ENCODE results near the gene KPNA4. TPM values are rescaled to one million over a fixed set of nuclear protein-coding genes. Genes with fewer than 3 reads are reported as not detected.

Gene KPNA4
- total and polyA plus RNA-seq, 4 donors, result 12.5 to 61.1 (median 39.6) TPM

- DNase-seq (no peak), ATAC-seq (ENCODE audit: low FRiP score) (no peak)
- no peaks in the 10 kb centered on the region for H3K36me3 ChIP-seq (ENCODE audit: control insufficient read depth in 1 of 2, insufficient read depth in 2 of 2, low read length in 1 of 2)
- H3K9me3 ChIP-seq (ENCODE audit: control insufficient read depth, low read length), result peaks cover 4% of the 10 kb centered on the region
- intact Hi-C loops (cut with DNase I), result no loop called here
- H3K27me3 ChIP-seq (ENCODE audit: control insufficient read depth in 1 of 2, insufficient read depth in 2 of 2, low read length in 1 of 2), result peaks cover 0 to 3% of the 10 kb centered on the region in 2 donors
- no peak overlapping the region for H3K27ac ChIP-seq (ENCODE audit: low read depth in 1 of 2, low read length in 2 of 2)
- WGBS, 2 donors, result 85 to 90% methylated on average over 2 of the region's 2 CpGs
- no peaks in the 10 kb centered on the region for H3K4me1 ChIP-seq (ENCODE audit: control insufficient read depth in 1 of 2, insufficient read depth in 2 of 2, low read length in 2 of 2)
- H3K4me3 ChIP-seq (ENCODE audit: low read length in 2 of 2), result no peak overlapping the region
Observed at GRCh38 chr3:160475153-160475552, 90.2 kb downstream of the KPNA4 start.

DNA sequence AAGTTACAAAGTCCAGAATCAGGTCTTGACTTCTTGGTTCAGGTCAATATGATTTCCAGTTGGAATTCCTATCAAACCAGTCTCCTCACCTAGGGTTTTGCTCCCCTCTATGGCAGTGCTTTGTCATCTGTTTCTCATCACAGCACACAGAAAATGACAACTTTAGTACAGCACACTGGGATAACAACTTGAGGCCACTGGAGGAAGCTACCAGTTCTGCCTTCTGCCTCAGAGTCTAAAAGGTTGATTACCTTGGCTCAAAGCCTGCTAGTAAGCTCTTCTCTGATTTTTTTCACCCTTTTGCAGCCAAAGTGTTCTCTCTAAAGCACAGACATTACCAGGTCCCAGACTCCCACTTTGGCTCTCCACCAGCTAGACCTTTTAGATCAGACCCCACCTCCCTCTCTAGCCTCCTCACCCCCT is 90.9 kb downstream of the KPNA4 start:
- Histone ChIP-seq H3K36me3 (ENCODE audit: control insufficient read depth in 1 of 2, insufficient read depth in 2 of 2, low read length in 1 of 2) (no peaks in the 10 kb centered on the region), H3K27ac (ENCODE audit: low read depth in 1 of 2, low read length in 2 of 2) (no peak overlapping the region), H3K27me3 (ENCODE audit: control insufficient read depth in 1 of 2, insufficient read depth in 2 of 2, low read length in 1 of 2) (peaks cover 0 to 3% of the 10 kb centered on the region in 2 donors), H3K9me3 (ENCODE audit: control insufficient read depth, low read length) (peaks cover 4% of the 10 kb centered on the region), H3K4me3 (ENCODE audit: low read length in 2 of 2) (no peak overlapping the region), H3K4me1 (ENCODE audit: control insufficient read depth in 1 of 2, insufficient read depth in 2 of 2, low read length in 2 of 2) (no peaks in the 10 kb centered on the region)
- intact Hi-C loops (cut with DNase I), result no loop called here
- no peak for DNase-seq
- ATAC-seq (ENCODE audit: low FRiP score), result no peak

- DNase-seq, result no peak
- H3K36me3 ChIP-seq (ENCODE audit: control insufficient read depth in 1 of 2, insufficient read depth in 2 of 2, low read length in 1 of 2), result no peaks in the 10 kb centered on the region
- H3K4me1 ChIP-seq (ENCODE audit: control insufficient read depth in 1 of 2, insufficient read depth in 2 of 2, low read length in 2 of 2), result no peaks in the 10 kb centered on the region
- no peak overlapping the region for H3K4me3 ChIP-seq (ENCODE audit: low read length in 2 of 2)
- peaks cover 0 to 3% of the 10 kb centered on the region in 2 donors for H3K27me3 ChIP-seq (ENCODE audit: control insufficient read depth in 1 of 2, insufficient read depth in 2 of 2, low read length in 1 of 2)
- WGBS, 2 donors, result 60 to 64% methylated on average over 1 of the region's 1 CpG
- intact Hi-C loops (cut with DNase I), result no loop called here
- H3K27ac ChIP-seq (ENCODE audit: low read depth in 1 of 2, low read length in 2 of 2), result no peak overlapping the region
- no peak for ATAC-seq (ENCODE audit: low FRiP score)
- peaks cover 4% of the 10 kb centered on the region for H3K9me3 ChIP-seq (ENCODE audit: control insufficient read depth, low read length)
Observed at GRCh38 chr3:160473978-160474377, 91.4 kb downstream of the KPNA4 start.

- Histone ChIP-seq H3K4me3 (ENCODE audit: low read length in 2 of 2) (no peak overlapping the region), H3K9me3 (ENCODE audit: control insufficient read depth, low read length) (peaks cover 4% of the 10 kb centered on the region), H3K27ac (ENCODE audit: low read depth in 1 of 2, low read length in 2 of 2) (no peak overlapping the region), H3K4me1 (ENCODE audit: control insufficient read depth in 1 of 2, insufficient read depth in 2 of 2, low read length in 2 of 2) (no peaks in the 10 kb centered on the region), H3K27me3 (ENCODE audit: control insufficient read depth in 1 of 2, insufficient read depth in 2 of 2, low read length in 1 of 2) (peaks cover 0 to 3% of the 10 kb centered on the region in 2 donors), H3K36me3 (ENCODE audit: control insufficient read depth in 1 of 2, insufficient read depth in 2 of 2, low read length in 1 of 2) (no peaks in the 10 kb centered on the region)
- intact Hi-C loops (cut with DNase I), result no loop called here
- WGBS, 2 donors, result 36 to 42% methylated on average over 1 of the region's 1 CpG
- DNase-seq (no peak), ATAC-seq (ENCODE audit: low FRiP score) (no peak)
Observed at GRCh38 chr3:160473221-160473620, 92.2 kb downstream of the KPNA4 start.

GRCh38 chr3:160472344-160472743 is 93.0 kb downstream of the KPNA4 start:
- 51 to 68% methylated on average over 2 of the region's 2 CpGs for WGBS, 2 donors
- Histone ChIP-seq H3K27me3 (ENCODE audit: control insufficient read depth in 1 of 2, insufficient read depth in 2 of 2, low read length in 1 of 2) (peaks cover 0 to 3% of the 10 kb centered on the region in 2 donors), H3K9me3 (ENCODE audit: control insufficient read depth, low read length) (peaks cover 4% of the 10 kb centered on the region), H3K36me3 (ENCODE audit: control insufficient read depth in 1 of 2, insufficient read depth in 2 of 2, low read length in 1 of 2) (no peaks in the 10 kb centered on the region), H3K27ac (ENCODE audit: low read depth in 1 of 2, low read length in 2 of 2) (no peak overlapping the region), H3K4me1 (ENCODE audit: control insufficient read depth in 1 of 2, insufficient read depth in 2 of 2, low read length in 2 of 2) (no peaks in the 10 kb centered on the region), H3K4me3 (ENCODE audit: low read length in 2 of 2) (no peak overlapping the region)
- DNase-seq (no peak), ATAC-seq (ENCODE audit: low FRiP score) (no peak)
- intact Hi-C loops (cut with DNase I), result no loop called here

DNA sequence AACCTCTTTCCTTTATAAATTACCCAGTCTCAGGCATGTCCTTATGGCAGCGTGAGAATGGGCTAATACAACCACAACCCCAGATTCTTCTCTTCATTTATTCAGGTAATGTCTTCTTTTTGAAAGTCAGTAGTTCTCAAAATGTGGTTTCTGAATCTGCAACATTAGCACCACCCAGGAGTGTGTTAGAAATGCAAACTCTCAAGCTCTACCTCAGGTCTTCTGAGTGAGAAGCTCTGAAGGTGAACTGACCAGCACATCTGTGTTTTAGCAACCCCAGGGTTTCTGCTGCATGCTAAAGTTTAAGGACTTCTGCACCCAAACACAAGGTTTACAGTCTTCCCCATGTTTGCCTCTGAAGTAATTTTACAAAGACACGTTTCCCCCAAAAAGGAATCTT is 93.5 kb downstream of the KPNA4 start:
- Histone ChIP-seq H3K4me3 (ENCODE audit: low read length in 2 of 2) (no peak overlapping the region), H3K4me1 (ENCODE audit: control insufficient read depth in 1 of 2, insufficient read depth in 2 of 2, low read length in 2 of 2) (no peaks in the 10 kb centered on the region), H3K27me3 (ENCODE audit: control insufficient read depth in 1 of 2, insufficient read depth in 2 of 2, low read length in 1 of 2) (peaks cover 0 to 3% of the 10 kb centered on the region in 2 donors), H3K9me3 (ENCODE audit: control insufficient read depth, low read length) (peaks cover 4% of the 10 kb centered on the region), H3K36me3 (ENCODE audit: control insufficient read depth in 1 of 2, insufficient read depth in 2 of 2, low read length in 1 of 2) (no peaks in the 10 kb centered on the region), H3K27ac (ENCODE audit: low read depth in 1 of 2, low read length in 2 of 2) (no peak overlapping the region)
- ATAC-seq (ENCODE audit: low FRiP score) (no peak), DNase-seq (no peak)
- intact Hi-C loops (cut with DNase I), result no loop called here
- 72 to 74% methylated on average over 2 of the region's 2 CpGs for WGBS, 2 donors

DNA sequence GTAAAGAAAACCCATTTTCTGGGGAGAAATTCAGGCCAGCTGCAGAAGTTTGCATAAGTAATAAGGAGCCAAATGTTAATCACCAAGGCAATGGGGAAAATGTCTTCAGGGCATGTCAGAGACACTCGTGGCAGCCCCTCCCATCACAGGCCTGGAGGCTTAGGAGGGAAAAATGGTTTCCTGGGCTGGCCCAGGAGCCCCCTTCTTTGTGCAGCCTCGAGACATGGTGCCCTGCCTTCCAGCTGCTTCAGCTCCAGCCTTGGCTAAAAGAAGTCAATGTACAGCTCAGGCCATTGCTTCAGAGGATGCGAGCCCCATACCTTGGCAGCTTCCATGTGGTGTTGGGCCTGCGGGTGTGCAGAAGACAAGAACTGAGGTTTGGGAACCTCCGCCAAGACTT is 95.2 kb downstream of the KPNA4 start:
- intact Hi-C loops (cut with DNase I), result no loop called here
- H3K9me3 ChIP-seq (ENCODE audit: control insufficient read depth, low read length), result peaks cover 4% of the 10 kb centered on the region
- no peak overlapping the region for H3K27ac ChIP-seq (ENCODE audit: low read depth in 1 of 2, low read length in 2 of 2)
- H3K4me3 ChIP-seq (ENCODE audit: low read length in 2 of 2), result no peak overlapping the region
- ATAC-seq (ENCODE audit: low FRiP score) (no peak), DNase-seq (no peak)
- peaks cover 0 to 3% of the 10 kb centered on the region in 2 donors for H3K27me3 ChIP-seq (ENCODE audit: control insufficient read depth in 1 of 2, insufficient read depth in 2 of 2, low read length in 1 of 2)
- H3K36me3 ChIP-seq (ENCODE audit: control insufficient read depth in 1 of 2, insufficient read depth in 2 of 2, low read length in 1 of 2), result no peaks in the 10 kb centered on the region
- H3K4me1 ChIP-seq (ENCODE audit: control insufficient read depth in 1 of 2, insufficient read depth in 2 of 2, low read length in 2 of 2), result no peaks in the 10 kb centered on the region
- WGBS, 2 donors, result 89% methylated on average over 5 of the region's 5 CpGs

DNA sequence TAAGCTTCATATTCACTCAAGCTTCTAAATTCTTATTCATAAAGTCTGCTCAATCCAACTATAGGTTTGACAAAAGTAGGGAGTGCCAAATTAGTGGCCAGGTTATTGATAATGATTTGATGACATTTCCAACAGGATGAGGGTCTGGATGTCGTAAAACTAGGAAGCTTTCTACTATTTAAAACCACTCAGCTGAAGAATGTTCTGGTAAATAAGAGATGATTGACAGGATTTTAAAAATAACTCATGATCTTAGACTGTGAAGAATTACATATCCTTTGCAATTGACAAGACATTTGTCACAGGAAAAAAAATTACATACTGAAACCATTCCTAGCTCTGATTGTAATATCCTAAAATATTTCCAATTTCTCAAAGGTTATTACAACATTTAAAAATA is 100.4 kb downstream of the KPNA4 start:
- Histone ChIP-seq H3K4me3 (ENCODE audit: low read length in 2 of 2) (no peak overlapping the region), H3K9me3 (ENCODE audit: control insufficient read depth, low read length) (no peaks in the 10 kb centered on the region), H3K36me3 (ENCODE audit: control insufficient read depth in 1 of 2, insufficient read depth in 2 of 2, low read length in 1 of 2) (no peaks in the 10 kb centered on the region), H3K4me1 (ENCODE audit: control insufficient read depth in 1 of 2, insufficient read depth in 2 of 2, low read length in 2 of 2) (no peaks in the 10 kb centered on the region), H3K27ac (ENCODE audit: low read depth in 1 of 2, low read length in 2 of 2) (no peak overlapping the region), H3K27me3 (ENCODE audit: control insufficient read depth in 1 of 2, insufficient read depth in 2 of 2, low read length in 1 of 2) (no peaks in the 10 kb centered on the region)
- intact Hi-C loops (cut with DNase I), result no loop called here
- ATAC-seq (ENCODE audit: low FRiP score) (no peak), DNase-seq (no peak)
- 46 to 59% methylated on average over 1 of the region's 1 CpG for WGBS, 2 donors

DNA sequence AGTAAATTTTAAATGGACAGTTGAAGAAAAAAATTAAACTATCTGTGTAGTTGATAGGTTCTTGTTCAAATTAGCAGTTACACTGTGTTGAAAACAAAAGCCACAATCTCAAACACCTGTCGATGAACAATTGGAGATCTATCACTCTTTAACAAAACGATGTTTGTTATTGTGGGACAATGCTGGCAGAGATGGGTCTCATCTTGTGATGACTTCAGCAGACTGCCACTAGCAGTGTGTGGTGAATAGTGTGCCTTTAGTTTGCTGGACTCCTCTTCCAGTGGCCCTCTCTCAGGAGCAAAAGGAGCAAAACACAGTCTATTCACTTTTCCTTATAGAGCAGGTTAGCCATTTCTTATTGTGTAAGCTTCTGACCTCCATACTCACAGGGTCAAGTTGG is 101.0 kb downstream of the KPNA4 start:
- ATAC-seq (ENCODE audit: low FRiP score), result no peak
- Histone ChIP-seq H3K36me3 (ENCODE audit: control insufficient read depth in 1 of 2, insufficient read depth in 2 of 2, low read length in 1 of 2) (no peaks in the 10 kb centered on the region), H3K9me3 (ENCODE audit: control insufficient read depth, low read length) (no peaks in the 10 kb centered on the region), H3K4me1 (ENCODE audit: control insufficient read depth in 1 of 2, insufficient read depth in 2 of 2, low read length in 2 of 2) (no peaks in the 10 kb centered on the region), H3K27ac (ENCODE audit: low read depth in 1 of 2, low read length in 2 of 2) (no peak overlapping the region), H3K27me3 (ENCODE audit: control insufficient read depth in 1 of 2, insufficient read depth in 2 of 2, low read length in 1 of 2) (no peaks in the 10 kb centered on the region), H3K4me3 (ENCODE audit: low read length in 2 of 2) (no peak overlapping the region)
- WGBS, 2 donors, result 90 to 98% methylated on average over 2 of the region's 2 CpGs
- intact Hi-C loops (cut with DNase I), result no loop called here
- no peak for DNase-seq

All from aorta (tissue), 5 donors.